Measurements from ENCODE around the gene CARS1.

Gene CARS1

GRCh38 chr11:3089236-3090061 lies 32.2 kb upstream of the CARS1 start:
- no peak overlapping the region for H3K27ac ChIP-seq (ENCODE audit: low read depth, low read length)
- H3K4me3 ChIP-seq (ENCODE audit: low read depth in 1 of 5, low read length in 5 of 5), result no peak overlapping the region
- peaks cover 0 to 33% (median 28%) of the 10 kb centered on the region in 5 donors for H3K4me1 ChIP-seq (ENCODE audit: control insufficient read depth in 5 of 5, insufficient read depth in 5 of 5, low read length in 5 of 5)
- no peaks in the 10 kb centered on the region for H3K27me3 ChIP-seq (ENCODE audit: control insufficient read depth in 5 of 5, insufficient read depth in 4 of 5, low read length in 5 of 5)
- no peak overlapping the region for H3K9ac ChIP-seq (ENCODE audit: low read length in 5 of 5)
- H3K9me3 ChIP-seq (ENCODE audit: control insufficient read depth in 5 of 5, low read length in 5 of 5), result no peaks in the 10 kb centered on the region
- peaks cover 0 to 54% (median 39%) of the 10 kb centered on the region in 5 donors for H3K36me3 ChIP-seq (ENCODE audit: control insufficient read depth in 5 of 5, insufficient read depth in 5 of 5, low read length in 5 of 5)

- H3K27me3 ChIP-seq (ENCODE audit: control insufficient read depth in 5 of 5, insufficient read depth in 4 of 5, low read length in 5 of 5), result no peaks in the 10 kb centered on the region
- peaks cover 0 to 27% (median 22%) of the 10 kb centered on the region in 5 donors for H3K4me1 ChIP-seq (ENCODE audit: control insufficient read depth in 5 of 5, insufficient read depth in 5 of 5, low read length in 5 of 5)
- no peak overlapping the region for H3K27ac ChIP-seq (ENCODE audit: low read depth, low read length)
- no peak overlapping the region for H3K4me3 ChIP-seq (ENCODE audit: low read depth in 1 of 5, low read length in 5 of 5)
- no peak overlapping the region for H3K9ac ChIP-seq (ENCODE audit: low read length in 5 of 5)
- H3K9me3 ChIP-seq (ENCODE audit: control insufficient read depth in 5 of 5, low read length in 5 of 5), result no peaks in the 10 kb centered on the region
- H3K36me3 ChIP-seq (ENCODE audit: control insufficient read depth in 5 of 5, insufficient read depth in 5 of 5, low read length in 5 of 5), result peaks cover 0 to 48% (median 35%) of the 10 kb centered on the region in 5 donors
These were observed 31.6 kb upstream of the CARS1 start for GRCh38 chr11:3088806-3089205.

GRCh38 chr11:3087821-3088800 lies 30.9 kb upstream of the CARS1 start:
- H3K9me3 ChIP-seq (ENCODE audit: control insufficient read depth in 5 of 5, low read length in 5 of 5), result no peaks in the 10 kb centered on the region
- no peak overlapping the region for H3K9ac ChIP-seq (ENCODE audit: low read length in 5 of 5)
- peaks cover 0 to 2% (median 0%) of the 10 kb centered on the region in 5 donors for H3K27me3 ChIP-seq (ENCODE audit: control insufficient read depth in 5 of 5, insufficient read depth in 4 of 5, low read length in 5 of 5)
- peaks cover 0 to 20% (median 15%) of the 10 kb centered on the region in 5 donors for H3K4me1 ChIP-seq (ENCODE audit: control insufficient read depth in 5 of 5, insufficient read depth in 5 of 5, low read length in 5 of 5)
- H3K36me3 ChIP-seq (ENCODE audit: control insufficient read depth in 5 of 5, insufficient read depth in 5 of 5, low read length in 5 of 5), result peaks cover 0 to 42% (median 32%) of the 10 kb centered on the region in 5 donors
- no peak overlapping the region for H3K4me3 ChIP-seq (ENCODE audit: low read depth in 1 of 5, low read length in 5 of 5)
- H3K27ac ChIP-seq (ENCODE audit: low read depth, low read length), result no peak overlapping the region

- no peak overlapping the region for H3K27ac ChIP-seq (ENCODE audit: low read depth, low read length)
- H3K4me3 ChIP-seq (ENCODE audit: low read depth in 1 of 5, low read length in 5 of 5), result no peak overlapping the region
- peaks cover 0 to 12% (median 10%) of the 10 kb centered on the region in 5 donors for H3K4me1 ChIP-seq (ENCODE audit: control insufficient read depth in 5 of 5, insufficient read depth in 5 of 5, low read length in 5 of 5)
- peaks cover 0 to 41% (median 30%) of the 10 kb centered on the region in 5 donors for H3K36me3 ChIP-seq (ENCODE audit: control insufficient read depth in 5 of 5, insufficient read depth in 5 of 5, low read length in 5 of 5)
- no peaks in the 10 kb centered on the region for H3K9me3 ChIP-seq (ENCODE audit: control insufficient read depth in 5 of 5, low read length in 5 of 5)
- no peak overlapping the region for H3K9ac ChIP-seq (ENCODE audit: low read length in 5 of 5)
- H3K27me3 ChIP-seq (ENCODE audit: control insufficient read depth in 5 of 5, insufficient read depth in 4 of 5, low read length in 5 of 5), result peaks cover 0 to 2% (median 0%) of the 10 kb centered on the region in 5 donors
These were observed 30.1 kb upstream of the CARS1 start for GRCh38 chr11:3087373-3087772.

- no peaks in the 10 kb centered on the region for H3K9me3 ChIP-seq (ENCODE audit: control insufficient read depth in 5 of 5, low read length in 5 of 5)
- no peak overlapping the region for H3K9ac ChIP-seq (ENCODE audit: low read length in 5 of 5)
- peaks cover 0 to 2% (median 0%) of the 10 kb centered on the region in 5 donors for H3K27me3 ChIP-seq (ENCODE audit: control insufficient read depth in 5 of 5, insufficient read depth in 4 of 5, low read length in 5 of 5)
- H3K4me1 ChIP-seq (ENCODE audit: control insufficient read depth in 5 of 5, insufficient read depth in 5 of 5, low read length in 5 of 5), result peaks cover 0 to 6% (median 3%) of the 10 kb centered on the region in 5 donors
- no peak overlapping the region for H3K27ac ChIP-seq (ENCODE audit: low read depth, low read length)
- H3K4me3 ChIP-seq (ENCODE audit: low read depth in 1 of 5, low read length in 5 of 5), result no peak overlapping the region
- H3K36me3 ChIP-seq (ENCODE audit: control insufficient read depth in 5 of 5, insufficient read depth in 5 of 5, low read length in 5 of 5), result peaks cover 0 to 41% (median 27%) of the 10 kb centered on the region in 5 donors
These were observed 29.5 kb upstream of the CARS1 start for GRCh38 chr11:3086671-3087150.

- Histone ChIP-seq H3K4me1 (ENCODE audit: control insufficient read depth in 5 of 5, insufficient read depth in 5 of 5, low read length in 5 of 5) (no peaks in the 10 kb centered on the region), H3K4me3 (ENCODE audit: low read depth in 1 of 5, low read length in 5 of 5) (no peak overlapping the region), H3K36me3 (ENCODE audit: control insufficient read depth in 5 of 5, insufficient read depth in 5 of 5, low read length in 5 of 5) (peaks cover 0 to 37% (median 27%) of the 10 kb centered on the region in 5 donors), H3K9me3 (ENCODE audit: control insufficient read depth in 5 of 5, low read length in 5 of 5) (no peaks in the 10 kb centered on the region), H3K9ac (ENCODE audit: low read length in 5 of 5) (no peak overlapping the region), H3K27ac (ENCODE audit: low read depth, low read length) (no peak overlapping the region), H3K27me3 (ENCODE audit: control insufficient read depth in 5 of 5, insufficient read depth in 4 of 5, low read length in 5 of 5) (peaks cover 0 to 2% (median 0%) of the 10 kb centered on the region in 5 donors)
These were observed 28.9 kb upstream of the CARS1 start for GRCh38 chr11:3086114-3086513.

GRCh38 chr11:3085052-3085451 lies 27.8 kb upstream of the CARS1 start:
- H3K36me3 ChIP-seq (ENCODE audit: control insufficient read depth in 5 of 5, insufficient read depth in 5 of 5, low read length in 5 of 5), result peaks cover 0 to 26% (median 18%) of the 10 kb centered on the region in 5 donors
- no peaks in the 10 kb centered on the region for H3K4me1 ChIP-seq (ENCODE audit: control insufficient read depth in 5 of 5, insufficient read depth in 5 of 5, low read length in 5 of 5)

GRCh38 chr11:3083321-3083720 lies 26.1 kb upstream of the CARS1 start:
- Histone ChIP-seq H3K27ac (ENCODE audit: low read depth, low read length) (no peak overlapping the region), H3K9me3 (ENCODE audit: control insufficient read depth in 5 of 5, low read length in 5 of 5) (no peaks in the 10 kb centered on the region), H3K27me3 (ENCODE audit: control insufficient read depth in 5 of 5, insufficient read depth in 4 of 5, low read length in 5 of 5) (peaks cover 0 to 2% (median 0%) of the 10 kb centered on the region in 5 donors), H3K4me1 (ENCODE audit: control insufficient read depth in 5 of 5, insufficient read depth in 5 of 5, low read length in 5 of 5) (no peaks in the 10 kb centered on the region), H3K9ac (ENCODE audit: low read length in 5 of 5) (no peak overlapping the region), H3K4me3 (ENCODE audit: low read depth in 1 of 5, low read length in 5 of 5) (no peak overlapping the region), H3K36me3 (ENCODE audit: control insufficient read depth in 5 of 5, insufficient read depth in 5 of 5, low read length in 5 of 5) (peaks cover 0 to 10% (median 3%) of the 10 kb centered on the region in 5 donors)

More at GRCh38 chr11:3085052-3085451, 27.8 kb upstream of the CARS1 start:
- Histone ChIP-seq H3K27ac (ENCODE audit: low read depth, low read length) (no peak overlapping the region), H3K9ac (ENCODE audit: low read length in 5 of 5) (no peak overlapping the region), H3K27me3 (ENCODE audit: control insufficient read depth in 5 of 5, insufficient read depth in 4 of 5, low read length in 5 of 5) (peaks cover 0 to 2% (median 0%) of the 10 kb centered on the region in 5 donors), H3K4me3 (ENCODE audit: low read depth in 1 of 5, low read length in 5 of 5) (no peak overlapping the region), H3K9me3 (ENCODE audit: control insufficient read depth in 5 of 5, low read length in 5 of 5) (no peaks in the 10 kb centered on the region)

GRCh38 chr11:3081386-3081751 lies 24.1 kb upstream of the CARS1 start:
- Histone ChIP-seq H3K36me3 (ENCODE audit: control insufficient read depth in 5 of 5, insufficient read depth in 5 of 5, low read length in 5 of 5) (no peaks in the 10 kb centered on the region), H3K4me3 (ENCODE audit: low read depth in 1 of 5, low read length in 5 of 5) (no peak overlapping the region), H3K27ac (ENCODE audit: low read depth, low read length) (no peak overlapping the region), H3K9me3 (ENCODE audit: control insufficient read depth in 5 of 5, low read length in 5 of 5) (no peaks in the 10 kb centered on the region), H3K9ac (ENCODE audit: low read length in 5 of 5) (no peak overlapping the region), H3K4me1 (ENCODE audit: control insufficient read depth in 5 of 5, insufficient read depth in 5 of 5, low read length in 5 of 5) (no peaks in the 10 kb centered on the region), H3K27me3 (ENCODE audit: control insufficient read depth in 5 of 5, insufficient read depth in 4 of 5, low read length in 5 of 5) (peaks cover 0 to 2% (median 0%) of the 10 kb centered on the region in 5 donors)

Measured in subcutaneous abdominal adipose tissue (tissue), 5 donors.